K562 (cell line): ENCODE data around the gene TBC1D7. TPM values are rescaled to one million over a fixed set of nuclear protein-coding genes. Genes with fewer than 3 reads are reported as not detected.

Source experiments
- ATAC-seq: fragments of 200-7000 bp; cut with Tn5 transposase; 3 replicates; pipeline ENCODE4 v1.9.1; 2020; ENCODE audit warnings: moderate library complexity
- BruUV-seq: library from RNA; stranded (reverse); fragments of 400-500 nt; replicated peaks from 2 replicates; lab custom pipeline; 2021; lab: Mats Ljungman, UMichigan
- CTCF ChIA-PET: fragments of 300-600 bp; formaldehyde crosslinking; extraction: SDS; loops from one replicate; lab custom pipeline; 2021; ENCODE audit warnings: low intra/inter-chr PET ratio; lab: Yijun Ruan, JAX
- POLR2A ChIA-PET: fragments of 300-600, 350-650 bp; sonication (Branson Sonifier 250); formaldehyde crosslinking; extraction: SDS; loops from one replicate; lab custom pipeline; 2021; ENCODE audit warnings: antibody characterized with exemption, inconsistent platforms; lab: Yijun Ruan, JAX
- DNase-seq, 4 experiments: peaks; one replicate each; pipeline versions ENCODE4 v3.0.0 to v3.0.0-alpha.2; 2011 to 2018; ENCODE audit warnings: low spot score in 3 of 4, mixed read lengths in 3 of 4; ENCODE audit errors: extremely low read depth in 1 of 4
- FAIRE-seq: peaks from 2 replicates; lab custom pipeline; 2011; peaks lifted over from hg19 to GRCh38; lab: Jason Lieb, UNC
- H2AFZ ChIP-seq: 2 replicates; pipeline ENCODE4 v1.6.0; 2011; ENCODE audit warnings: low read depth, low read length, control low read depth, inconsistent platforms
- H3K27ac ChIP-seq: fragments of 200-600 bp; 3 replicates; pipeline ENCODE4 v1.8.0; 2011; ENCODE audit warnings: low read depth, mild to moderate bottlenecking, control low read depth, inconsistent platforms, low read length, moderate library complexity, mixed read lengths; ENCODE audit errors: extremely low read depth
- H3K27me3 ChIP-seq, 2 experiments: fragments of 300-600 bp in 1 of 2; 2 replicates in 1 of 2; 3 replicates in 1 of 2; pipeline versions ENCODE4 v1.6.0 to v1.8.0; 2011; ENCODE audit warnings: inconsistent platforms in 2 of 2, low read length in 2 of 2, mild to moderate bottlenecking in 1 of 2, mixed read lengths in 1 of 2, moderate library complexity in 1 of 2; ENCODE audit not compliant: control insufficient read depth in 2 of 2, insufficient read depth in 2 of 2
- H3K36me3 ChIP-seq: fragments of 300-600 bp; 3 replicates; pipeline ENCODE4 v1.8.0; 2011; ENCODE audit warnings: mild to moderate bottlenecking, low read length, inconsistent platforms; ENCODE audit not compliant: control insufficient read depth, insufficient read depth
- H3K4me1 ChIP-seq, 2 experiments: fragments of 200-600 bp in 1 of 2; replicated peaks in 1 of 2; 2 replicates in 1 of 2; 3 replicates in 1 of 2; pipeline versions ENCODE4 v1.5.1 to v1.8.0; 2011; ENCODE audit warnings: inconsistent platforms in 2 of 2, low read length in 2 of 2, mild to moderate bottlenecking in 1 of 2, mixed read lengths in 1 of 2, moderate library complexity in 1 of 2; ENCODE audit not compliant: control insufficient read depth in 2 of 2, insufficient read depth in 2 of 2
- H3K4me2 ChIP-seq: 2 replicates; pipeline ENCODE4 v1.6.1; 2011; ENCODE audit warnings: low read length, control low read depth, inconsistent platforms, mixed read lengths; ENCODE audit not compliant: insufficient read depth
- H3K4me3 ChIP-seq: fragments of 200-600 bp; sonication (generic), shearing (Covaris generic); 2 replicates; pipeline ENCODE4 v1.5.1; 2016; ENCODE audit warnings: control low read depth, inconsistent platforms
- H3K79me2 ChIP-seq: fragments of 200-600 bp; 3 replicates; pipeline ENCODE4 v1.8.0; 2011; ENCODE audit warnings: low read length, inconsistent platforms; ENCODE audit not compliant: control insufficient read depth, insufficient read depth
- H3K9ac ChIP-seq, 2 experiments: 2 replicates each; pipeline versions ENCODE4 v1.6.0 to v1.6.1; 2011; ENCODE audit warnings: low read depth in 2 of 2, low read length in 2 of 2, control low read depth in 1 of 2, inconsistent platforms in 1 of 2, mild to moderate bottlenecking in 1 of 2, mixed read lengths in 1 of 2; ENCODE audit not compliant: insufficient read depth in 1 of 2
- H3K9me1 ChIP-seq: one replicate; pipeline ENCODE4 v1.6.0; 2011; ENCODE audit warnings: inconsistent platforms, mild to moderate bottlenecking, low read length, moderate library complexity; ENCODE audit not compliant: control insufficient read depth, insufficient read depth
- H3K9me3 ChIP-seq: replicated peaks from 2 replicates; pipeline ENCODE4 v1.5.1; 2011; ENCODE audit warnings: low read depth, low read length, inconsistent platforms; ENCODE audit not compliant: control insufficient read depth, insufficient read depth
- H4K20me1 ChIP-seq: replicated peaks from 2 replicates; pipeline ENCODE4 v1.6.1; 2011; ENCODE audit warnings: low read length, inconsistent platforms, mixed read lengths; ENCODE audit not compliant: control insufficient read depth, insufficient read depth
- CEBPG ChIP-seq, 3 experiments: fragments of 200-800 bp in 1 of 3; sonication (Bioruptor generic) in 1 of 3; sonication (generic) in 1 of 3; formaldehyde crosslinking in 1 of 3; IDR thresholded peaks in 2 of 3; conservative IDR thresholded peaks in 1 of 3; 2 replicates each; pipeline versions ENCODE4 v1.6.1 to v1.8.0; 2016 to 2022; ENCODE audit warnings: missing compliant biosample characterization in 2 of 3, missing genetic modification characterization in 2 of 3, mild to moderate bottlenecking in 1 of 3, missing genetic modification reagents in 1 of 3
- GTF2E2 ChIP-seq: fragments of 200-800 bp; sonication (Bioruptor generic); IDR thresholded peaks from 2 replicates; pipeline ENCODE4 v1.6.1; 2016; ENCODE audit warnings: missing genetic modification characterization, missing compliant biosample characterization
- KAT2B ChIP-seq: IDR thresholded peaks from one replicate; pipeline ENCODE4 v1.6.1; 2012; ENCODE audit warnings: low read depth, mild to moderate bottlenecking, control low read depth, inconsistent platforms, low read length, moderate library complexity
- NR4A1 ChIP-seq, 2 experiments: fragments of 250-450 bp in 1 of 2; fragments of 450-650 bp in 1 of 2; sonication (Bioruptor Pico) in 1 of 2; IDR thresholded peaks; 2 replicates each; pipeline versions ENCODE4 v1.4.0 to v1.6.1; 2016 to 2020; ENCODE audit warnings: mild to moderate bottlenecking in 2 of 2, missing compliant biosample characterization in 1 of 2, missing genetic modification characterization in 1 of 2, moderate library complexity in 1 of 2
- RAD51 ChIP-seq: fragments of 450-650 bp; IDR thresholded peaks from 2 replicates; pipeline ENCODE4 v1.7.1; 2016; ENCODE audit warnings: low read depth, mild to moderate bottlenecking, borderline replicate concordance
- USF2 ChIP-seq: sonication (generic); formaldehyde crosslinking; IDR thresholded peaks from 2 replicates; pipeline ENCODE4 v1.5.0; 2020; ENCODE audit warnings: missing genetic modification reagents
- WGBS: fragments of 100-300 bp; shearing (Covaris generic); methylation state at CpG from one replicate; pipeline ENCODE4 v1.1.6; 2016; ENCODE audit warnings: low coverage, mixed read lengths; ENCODE audit not compliant: insufficient coverage; ENCODE audit errors: missing lambda C conversion rate; 5-methylcytosine and 5-hydroxymethylcytosine counted together
- in situ Hi-C: fragments of 300-500 bp; cut with MboI; formaldehyde crosslinking; loops from 4 replicates; pipeline ENCODE4 v1.15.0; 2018; ENCODE audit warnings: inconsistent platforms, mixed read lengths
- intact Hi-C: fragments of 100-400 bp; cut with micrococcal nuclease; formaldehyde crosslinking; loops from 2 replicates; pipeline ENCODE4 v1.14.2; 2022
- polyA plus RNA-seq, 8 experiments: library from polyadenylated mRNA; depleted of rRNA in 4 of 8; stranded (reverse) in 5 of 8; unstranded in 3 of 8; fragments of >200 nt; fragmentation: Nextera tagmentation in 2 of 8; fragmentation: Illumina TruSeq in 1 of 8; extraction: Ambion mirVana in 2 of 8; extraction: Trizol in 1 of 8; gene quantifications; 2 replicates each; pipeline versions ENCODE4 v1.2.1 to v1.2.3, GENCODE V29; 2011 to 2014; ENCODE audit warnings: inconsistent platforms in 1 of 8, missing spikeins in 1 of 8
- total RNA-seq, 7 experiments: library from RNA; depleted of rRNA in 6 of 7; stranded (reverse); fragments of >200 nt in 6 of 7; fragmentation: Illumina TruSeq in 2 of 7; extraction: Trizol in 2 of 7; gene quantifications; 2 replicates each; pipeline versions ENCODE4 v1.2.1 to v1.2.3, GENCODE V29; 2011 to 2021; ENCODE audit warnings: low replicate concordance in 1 of 7
- TF ChIP-seq, protein P1 (sequence below): fragments of 150-350 bp; conservative IDR thresholded peaks from 2 replicates; pipeline ENCODE4 v1.6.1; 2014; ENCODE audit warnings: low read length
- TF ChIP-seq, protein P2 (sequence below): fragments of 200-800 bp; sonication (Bioruptor generic); IDR thresholded peaks from 2 replicates; pipeline ENCODE4 v1.6.1; 2017; ENCODE audit warnings: missing genetic modification characterization, missing compliant biosample characterization

The TBC1D7 gene
- total and polyA plus RNA-seq, 9 of the 15 experiments (the other 6 are each of a cell fraction or from before 2014, with no cell fraction given): 49.4 to 107 (median 61.1) TPM

GRCh38 chr6:13370623-13371022 lies 42.3 kb upstream of the TBC1D7 start:
- H3K79me2 ChIP-seq: no peaks in the 10 kb centered on the region
- BruUV-seq: no TSS peak
- no peak overlapping the region for H2AFZ ChIP-seq
- peaks cover 0 to 22% of the 10 kb centered on the region in 2 experiments; a peak in 3 of 5 replicates for H3K27me3 ChIP-seq
- no peak; the same call in 2 of the 3 replicates for ATAC-seq
- no peaks in the 10 kb centered on the region for H3K9me1 ChIP-seq
- POLR2A ChIA-PET: no interaction called here
- no peak for FAIRE-seq
- H4K20me1 ChIP-seq: no peaks in the 10 kb centered on the region
- H3K4me1 ChIP-seq: no peaks in the 10 kb centered on the region; a peak in 2 of 5 replicates
- in situ Hi-C loops (no loop called here), intact Hi-C loops (no loop called here)
- 33% methylated on average over 5 of the region's 5 CpGs for WGBS
- TF ChIP-seq, protein P1, sequence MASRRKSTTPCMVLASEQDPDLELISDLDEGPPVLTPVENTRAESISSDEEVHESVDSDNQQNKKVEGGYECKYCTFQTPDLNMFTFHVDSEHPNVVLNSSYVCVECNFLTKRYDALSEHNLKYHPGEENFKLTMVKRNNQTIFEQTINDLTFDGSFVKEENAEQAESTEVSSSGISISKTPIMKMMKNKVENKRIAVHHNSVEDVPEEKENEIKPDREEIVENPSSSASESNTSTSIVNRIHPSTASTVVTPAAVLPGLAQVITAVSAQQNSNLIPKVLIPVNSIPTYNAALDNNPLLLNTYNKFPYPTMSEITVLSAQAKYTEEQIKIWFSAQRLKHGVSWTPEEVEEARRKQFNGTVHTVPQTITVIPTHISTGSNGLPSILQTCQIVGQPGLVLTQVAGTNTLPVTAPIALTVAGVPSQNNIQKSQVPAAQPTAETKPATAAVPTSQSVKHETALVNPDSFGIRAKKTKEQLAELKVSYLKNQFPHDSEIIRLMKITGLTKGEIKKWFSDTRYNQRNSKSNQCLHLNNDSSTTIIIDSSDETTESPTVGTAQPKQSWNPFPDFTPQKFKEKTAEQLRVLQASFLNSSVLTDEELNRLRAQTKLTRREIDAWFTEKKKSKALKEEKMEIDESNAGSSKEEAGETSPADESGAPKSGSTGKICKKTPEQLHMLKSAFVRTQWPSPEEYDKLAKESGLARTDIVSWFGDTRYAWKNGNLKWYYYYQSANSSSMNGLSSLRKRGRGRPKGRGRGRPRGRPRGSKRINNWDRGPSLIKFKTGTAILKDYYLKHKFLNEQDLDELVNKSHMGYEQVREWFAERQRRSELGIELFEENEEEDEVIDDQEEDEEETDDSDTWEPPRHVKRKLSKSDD: no peak
- H3K4me3 ChIP-seq: no peak overlapping the region
- H3K36me3 ChIP-seq: no peaks in the 10 kb centered on the region
- no peak for DNase-seq
- H3K9me3 ChIP-seq: no peaks in the 10 kb centered on the region
- H3K9ac ChIP-seq: no peak overlapping the region
- H3K4me2 ChIP-seq: no peak overlapping the region
- CTCF ChIA-PET: interaction anchor here (0.6 kb wide), 1 partner anchor 24 kb away, joined by 3 read pairs; no protein-coding TSS in a partner anchor
- H3K27ac ChIP-seq: no peak overlapping the region

DNA sequence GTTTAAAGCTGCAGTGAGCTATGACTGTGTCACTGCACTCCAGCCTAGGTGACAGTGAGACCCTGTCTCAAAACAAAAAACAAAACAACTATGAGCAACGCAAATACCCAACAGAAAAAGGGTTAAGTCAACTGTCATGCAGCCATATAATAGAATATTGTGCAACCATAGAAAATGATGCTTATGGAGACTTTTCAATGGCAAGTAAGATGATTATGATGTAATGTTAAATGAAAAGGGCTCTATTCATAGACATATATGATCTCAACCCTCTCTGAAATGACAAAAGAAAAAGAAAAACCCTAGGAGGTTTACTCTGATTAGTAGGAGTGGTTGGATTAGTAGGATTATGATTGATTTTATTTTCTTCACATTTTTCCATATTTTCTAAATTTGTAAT lies 41.3 kb upstream of the TBC1D7 start:
- DNase-seq (no peak), ATAC-seq (no peak), FAIRE-seq (no peak)
- H3K9me1 ChIP-seq: no peaks in the 10 kb centered on the region
- H3K27me3 ChIP-seq: peaks cover 0 to 22% of the 10 kb centered on the region in 2 experiments; a peak in 3 of 5 replicates
- no peak overlapping the region for H3K4me3 ChIP-seq
- H4K20me1 ChIP-seq: no peaks in the 10 kb centered on the region
- ChIA-PET POLR2A (no interaction called here), CTCF (no interaction called here)
- H3K4me2 ChIP-seq: no peak overlapping the region
- no peaks in the 10 kb centered on the region for H3K9me3 ChIP-seq
- H3K36me3 ChIP-seq: no peaks in the 10 kb centered on the region
- H3K27ac ChIP-seq: no peak overlapping the region
- BruUV-seq: no TSS peak
- in situ Hi-C loops (no loop called here), intact Hi-C loops (no loop called here)
- H3K79me2 ChIP-seq: no peaks in the 10 kb centered on the region
- WGBS: 0% methylated on average over 1 of the region's 1 CpG
- H2AFZ ChIP-seq: no peak overlapping the region
- peaks cover 0 to 6% of the 10 kb centered on the region in 2 experiments; a peak in 3 of 5 replicates for H3K4me1 ChIP-seq
- no peak overlapping the region for H3K9ac ChIP-seq
- TF ChIP-seq, protein P2, sequence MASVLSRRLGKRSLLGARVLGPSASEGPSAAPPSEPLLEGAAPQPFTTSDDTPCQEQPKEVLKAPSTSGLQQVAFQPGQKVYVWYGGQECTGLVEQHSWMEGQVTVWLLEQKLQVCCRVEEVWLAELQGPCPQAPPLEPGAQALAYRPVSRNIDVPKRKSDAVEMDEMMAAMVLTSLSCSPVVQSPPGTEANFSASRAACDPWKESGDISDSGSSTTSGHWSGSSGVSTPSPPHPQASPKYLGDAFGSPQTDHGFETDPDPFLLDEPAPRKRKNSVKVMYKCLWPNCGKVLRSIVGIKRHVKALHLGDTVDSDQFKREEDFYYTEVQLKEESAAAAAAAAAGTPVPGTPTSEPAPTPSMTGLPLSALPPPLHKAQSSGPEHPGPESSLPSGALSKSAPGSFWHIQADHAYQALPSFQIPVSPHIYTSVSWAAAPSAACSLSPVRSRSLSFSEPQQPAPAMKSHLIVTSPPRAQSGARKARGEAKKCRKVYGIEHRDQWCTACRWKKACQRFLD (CRISPR knock-in tag): no peak
- TF ChIP-seq CEBPG (CRISPR knock-in tag; IDR thresholded peaks at IDR 0.05) (no peak), CEBPG (tag; conservative IDR thresholded peaks at IDR 0.05 in 1 of 2, IDR thresholded peaks at IDR 0.05 in 1 of 2) (peak; percentile 47 to 66; a peak in 3 of 4 replicates), USF2 (CRISPR knock-in tag) (no peak), KAT2B (no peak), NR4A1 (CRISPR knock-in tag; IDR thresholded peaks at IDR 0.05) (no peak), NR4A1 (tag; IDR thresholded peaks at IDR 0.05) (no peak), RAD51 (no peak), GTF2E2 (0 out of 2 replicates have a peak, but pooled peaks have one; percentile 27)
